Neutrophil (primary cell): Measurements from ENCODE around the gene CREG1.

Source experiments
- H3K27ac ChIP-seq: fragments of 200-600 bp; sonication (generic); 2 replicates; pipeline ENCODE4 v1.5.1; 2016; ENCODE audit warnings: mild to moderate bottlenecking, moderate library complexity
- H3K27me3 ChIP-seq: fragments of 200-600 bp; sonication (generic); 2 replicates; pipeline ENCODE4 v1.6.0; 2016; ENCODE audit warnings: mild to moderate bottlenecking
- H3K36me3 ChIP-seq: fragments of 200-600 bp; sonication (generic); 2 replicates; pipeline ENCODE4 v1.5.1; 2017
- H3K4me1 ChIP-seq, 2 experiments: fragments of 200-600 bp in 1 of 2; sonication (generic) in 1 of 2; 1 replicate in 1 of 2; 2 replicates in 1 of 2; pipeline versions ENCODE4 v1.5.1 to v1.6.1; 2013 to 2016; ENCODE audit warnings: low read depth in 1 of 2, low read length in 1 of 2, mild to moderate bottlenecking in 1 of 2, moderate library complexity in 1 of 2; ENCODE audit not compliant: control insufficient read depth in 1 of 2, insufficient read depth in 1 of 2
- H3K4me3 ChIP-seq, 2 experiments: fragments of 200-600 bp in 1 of 2; sonication (generic) in 1 of 2; 1 replicate in 1 of 2; 2 replicates in 1 of 2; pipeline ENCODE4 v1.5.1; 2013 to 2016; ENCODE audit warnings: low read depth in 1 of 2, low read length in 1 of 2, mild to moderate bottlenecking in 1 of 2, moderate library complexity in 1 of 2
- H3K9me3 ChIP-seq: fragments of 200-600 bp; sonication (generic); 2 replicates; pipeline ENCODE4 v1.5.1; 2016
- TF ChIP-seq, protein P1 (sequence below): fragments of 200-600 bp; sonication (generic); IDR thresholded peaks from 2 replicates; pipeline ENCODE4 v1.5.1; 2016; ENCODE audit warnings: antibody characterized with exemption

Gene CREG1

GRCh38 chr1:167516404-167517388, 36.9 kb downstream of the CREG1 start:
- H3K36me3 ChIP-seq, result no peaks in the 10 kb centered on the region
- TF ChIP-seq, protein P1, sequence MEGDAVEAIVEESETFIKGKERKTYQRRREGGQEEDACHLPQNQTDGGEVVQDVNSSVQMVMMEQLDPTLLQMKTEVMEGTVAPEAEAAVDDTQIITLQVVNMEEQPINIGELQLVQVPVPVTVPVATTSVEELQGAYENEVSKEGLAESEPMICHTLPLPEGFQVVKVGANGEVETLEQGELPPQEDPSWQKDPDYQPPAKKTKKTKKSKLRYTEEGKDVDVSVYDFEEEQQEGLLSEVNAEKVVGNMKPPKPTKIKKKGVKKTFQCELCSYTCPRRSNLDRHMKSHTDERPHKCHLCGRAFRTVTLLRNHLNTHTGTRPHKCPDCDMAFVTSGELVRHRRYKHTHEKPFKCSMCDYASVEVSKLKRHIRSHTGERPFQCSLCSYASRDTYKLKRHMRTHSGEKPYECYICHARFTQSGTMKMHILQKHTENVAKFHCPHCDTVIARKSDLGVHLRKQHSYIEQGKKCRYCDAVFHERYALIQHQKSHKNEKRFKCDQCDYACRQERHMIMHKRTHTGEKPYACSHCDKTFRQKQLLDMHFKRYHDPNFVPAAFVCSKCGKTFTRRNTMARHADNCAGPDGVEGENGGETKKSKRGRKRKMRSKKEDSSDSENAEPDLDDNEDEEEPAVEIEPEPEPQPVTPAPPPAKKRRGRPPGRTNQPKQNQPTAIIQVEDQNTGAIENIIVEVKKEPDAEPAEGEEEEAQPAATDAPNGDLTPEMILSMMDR, result no peak
- H3K27me3 ChIP-seq, result peaks cover 7% of the 10 kb centered on the region
- no peaks in the 10 kb centered on the region for H3K4me1 ChIP-seq
- H3K27ac ChIP-seq, result no peak overlapping the region
- H3K9me3 ChIP-seq, result no peaks in the 10 kb centered on the region
- no peak overlapping the region for H3K4me3 ChIP-seq

- Histone ChIP-seq H3K4me3 (no peak overlapping the region), H3K4me1 (no peaks in the 10 kb centered on the region), H3K27ac (no peak overlapping the region), H3K27me3 (peaks cover 7% of the 10 kb centered on the region), H3K9me3 (no peaks in the 10 kb centered on the region), H3K36me3 (no peaks in the 10 kb centered on the region)
- TF ChIP-seq, protein P1, result no peak
Measured at GRCh38 chr1:167515893-167516321, 37.7 kb downstream of the CREG1 start.

- no peaks in the 10 kb centered on the region for H3K9me3 ChIP-seq
- TF ChIP-seq, protein P1, result no peak
- peaks cover 7% of the 10 kb centered on the region for H3K27me3 ChIP-seq
- no peak overlapping the region for H3K27ac ChIP-seq
- H3K4me3 ChIP-seq, result no peak overlapping the region
- no peaks in the 10 kb centered on the region for H3K36me3 ChIP-seq
- no peaks in the 10 kb centered on the region for H3K4me1 ChIP-seq
Measured at GRCh38 chr1:167515461-167515860, 38.1 kb downstream of the CREG1 start.

GRCh38 chr1:167514288-167514687, 39.3 kb downstream of the CREG1 start:
- H3K27ac ChIP-seq, result no peak overlapping the region
- H3K4me1 ChIP-seq, result no peaks in the 10 kb centered on the region
- H3K9me3 ChIP-seq, result no peaks in the 10 kb centered on the region
- no peaks in the 10 kb centered on the region for H3K36me3 ChIP-seq
- TF ChIP-seq, protein P1, result no peak
- H3K27me3 ChIP-seq, result peaks cover 7% of the 10 kb centered on the region
- no peak overlapping the region for H3K4me3 ChIP-seq

DNA sequence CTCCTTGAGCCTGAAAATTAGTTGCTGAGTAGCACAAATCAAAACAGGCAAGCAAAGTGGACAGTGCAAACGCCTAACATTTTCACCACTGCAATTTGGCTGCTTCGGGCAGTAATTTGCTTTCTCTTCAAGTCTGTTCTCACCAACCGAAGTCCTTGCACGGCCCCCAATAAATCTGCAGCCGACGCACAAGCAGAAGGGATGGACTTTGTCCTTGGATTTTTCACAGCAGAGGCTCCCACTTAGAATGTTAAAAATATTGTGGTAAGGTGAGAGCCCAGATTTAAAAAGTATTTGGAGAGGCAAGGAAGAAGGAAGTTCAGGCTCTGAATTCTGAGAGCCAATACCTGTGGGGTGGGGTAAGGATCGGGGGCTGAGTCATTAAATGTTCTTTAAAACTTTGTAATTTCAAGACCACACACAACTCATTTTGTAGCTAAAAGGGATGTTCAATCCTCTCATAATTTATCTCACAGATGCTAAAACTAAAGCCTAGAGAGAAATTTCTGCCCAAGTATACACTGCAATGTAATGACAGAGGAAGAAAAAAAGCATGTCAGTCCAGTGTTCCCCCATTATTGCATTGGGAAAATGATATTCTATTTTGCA, 41.4 kb downstream of the CREG1 start:
- H3K36me3 ChIP-seq, result no peaks in the 10 kb centered on the region
- TF ChIP-seq, protein P1, result no peak

More for the DNA sequence above, 41.4 kb downstream of the CREG1 start:
- Histone ChIP-seq H3K9me3 (no peaks in the 10 kb centered on the region), H3K27ac (no peak overlapping the region), H3K4me3 (no peak overlapping the region), H3K4me1 (no peaks in the 10 kb centered on the region), H3K27me3 (peaks cover 7% of the 10 kb centered on the region)
